Fibroblast of lung (primary cell): Measurements from ENCODE around the gene CAVIN1. TPM values are rescaled to one million over a fixed set of nuclear protein-coding genes. Genes with fewer than 3 reads are reported as not detected.
"Not testable (repeated sequence)": the region's sequence is repeated elsewhere in the genome, so short reads cannot be mapped to it uniquely, and the experiment has no call there.

Experiments
- DNase-seq, 2 donors: peaks; one replicate each; pipeline versions ENCODE4 v3.0.0 to v3.0.0-alpha.2; 2010; ENCODE audit warnings: low read depth in 2 of 2
- H2AFZ ChIP-seq: 2 replicates; pipeline ENCODE4 v1.5.1; 2012; ENCODE audit warnings: low read length, control low read depth, inconsistent platforms
- H3K27ac ChIP-seq: 2 replicates; pipeline ENCODE4 v1.5.1; 2011; ENCODE audit warnings: low read length, control low read depth; ENCODE audit not compliant: insufficient read depth
- H3K27me3 ChIP-seq: 2 replicates; pipeline ENCODE4 v1.5.1; 2011; ENCODE audit warnings: mild to moderate bottlenecking, low read length; ENCODE audit not compliant: control insufficient read depth, insufficient read depth
- H3K36me3 ChIP-seq: 2 replicates; pipeline ENCODE4 v1.5.1; 2011; ENCODE audit warnings: low read length; ENCODE audit not compliant: control insufficient read depth, insufficient read depth
- H3K4me1 ChIP-seq: 2 replicates; pipeline ENCODE4 v1.5.1; 2011; ENCODE audit warnings: low read length; ENCODE audit not compliant: control insufficient read depth, insufficient read depth; ENCODE audit errors: extremely low read depth
- H3K4me2 ChIP-seq: 2 replicates; pipeline ENCODE4 v1.5.1; 2011; ENCODE audit warnings: low read length, control low read depth; ENCODE audit not compliant: insufficient read depth; ENCODE audit errors: extremely low read depth
- H3K4me3 ChIP-seq, 4 experiments: fragments of 200-600 bp in 1 of 4; sonication (generic) in 1 of 4; replicated peaks in 1 of 4; 2 replicates each; pipeline ENCODE4 v1.5.1; 2011 to 2016; ENCODE audit warnings: low read length in 4 of 4, low read depth in 3 of 4, mild to moderate bottlenecking in 3 of 4, control low read depth in 2 of 4, inconsistent platforms in 1 of 4, mixed read lengths in 1 of 4; ENCODE audit not compliant: insufficient read depth in 1 of 4; ENCODE audit errors: control extremely low read depth in 1 of 4
- H3K79me2 ChIP-seq: 2 replicates; pipeline ENCODE4 v1.5.1; 2012; ENCODE audit warnings: mild to moderate bottlenecking, low read length, inconsistent platforms; ENCODE audit not compliant: control insufficient read depth, insufficient read depth
- H3K9ac ChIP-seq: 2 replicates; pipeline ENCODE4 v1.5.1; 2011; ENCODE audit warnings: mild to moderate bottlenecking, low read length, control low read depth; ENCODE audit not compliant: insufficient read depth
- H3K9me3 ChIP-seq: 2 replicates; pipeline ENCODE4 v1.5.1; 2012; ENCODE audit warnings: low read depth, low read length; ENCODE audit not compliant: control insufficient read depth, insufficient read depth
- H4K20me1 ChIP-seq: 2 replicates; pipeline ENCODE4 v1.5.1; 2011; ENCODE audit warnings: low read length; ENCODE audit not compliant: control insufficient read depth, insufficient read depth; ENCODE audit errors: extremely low read depth
- EZH2 ChIP-seq: IDR thresholded peaks from 2 replicates; pipeline ENCODE4 v1.5.1; 2012; ENCODE audit warnings: low read length, control low read depth, mild to moderate bottlenecking; ENCODE audit errors: missing control alignments
- polyA plus RNA-seq, 2 donors: library from polyadenylated mRNA; depleted of rRNA in 1 of 2; stranded (reverse) in 1 of 2; unstranded in 1 of 2; fragments of >200 nt; gene quantifications; 2 replicates each; pipeline ENCODE4 v1.2.1, GENCODE V29; 2011 to 2012; ENCODE audit warnings: missing spikeins in 1 of 2
- total RNA-seq: library from RNA; depleted of rRNA; stranded (reverse); fragments of >200 nt; gene quantifications from 2 replicates; pipeline ENCODE4 v1.2.1, GENCODE V29; 2014
- TF ChIP-seq, protein P1 (sequence below), 2 donors: IDR thresholded peaks in 1 of 2; conservative IDR thresholded peaks in 1 of 2; 1 replicate in 1 of 2; 2 replicates in 1 of 2; pipeline ENCODE4 v1.5.1; 2011 to 2012; ENCODE audit warnings: low read length in 2 of 2, control low read depth in 1 of 2, inconsistent platforms in 1 of 2, low read depth in 1 of 2, mild to moderate bottlenecking in 1 of 2

The CAVIN1 gene
- total and polyA plus RNA-seq, 2 donors (not counting 1 experiment from before 2014, with no cell fraction given): 372 to 490 TPM

GRCh38 chr17:42404326-42405055 is 18.6 kb downstream of the CAVIN1 start:
- no peak overlapping the region for H3K4me2 ChIP-seq
- no peak overlapping the region for H3K4me3 ChIP-seq
- no peak overlapping the region for H2AFZ ChIP-seq
- peaks cover 2% of the 10 kb centered on the region for H4K20me1 ChIP-seq
- H3K27me3 ChIP-seq: no peaks in the 10 kb centered on the region
- H3K9ac ChIP-seq: no peak overlapping the region
- H3K79me2 ChIP-seq: peaks cover 75% of the 10 kb centered on the region
- peaks cover 44% of the 10 kb centered on the region for H3K4me1 ChIP-seq
- no peak for TF ChIP-seq EZH2
- TF ChIP-seq, protein P1, sequence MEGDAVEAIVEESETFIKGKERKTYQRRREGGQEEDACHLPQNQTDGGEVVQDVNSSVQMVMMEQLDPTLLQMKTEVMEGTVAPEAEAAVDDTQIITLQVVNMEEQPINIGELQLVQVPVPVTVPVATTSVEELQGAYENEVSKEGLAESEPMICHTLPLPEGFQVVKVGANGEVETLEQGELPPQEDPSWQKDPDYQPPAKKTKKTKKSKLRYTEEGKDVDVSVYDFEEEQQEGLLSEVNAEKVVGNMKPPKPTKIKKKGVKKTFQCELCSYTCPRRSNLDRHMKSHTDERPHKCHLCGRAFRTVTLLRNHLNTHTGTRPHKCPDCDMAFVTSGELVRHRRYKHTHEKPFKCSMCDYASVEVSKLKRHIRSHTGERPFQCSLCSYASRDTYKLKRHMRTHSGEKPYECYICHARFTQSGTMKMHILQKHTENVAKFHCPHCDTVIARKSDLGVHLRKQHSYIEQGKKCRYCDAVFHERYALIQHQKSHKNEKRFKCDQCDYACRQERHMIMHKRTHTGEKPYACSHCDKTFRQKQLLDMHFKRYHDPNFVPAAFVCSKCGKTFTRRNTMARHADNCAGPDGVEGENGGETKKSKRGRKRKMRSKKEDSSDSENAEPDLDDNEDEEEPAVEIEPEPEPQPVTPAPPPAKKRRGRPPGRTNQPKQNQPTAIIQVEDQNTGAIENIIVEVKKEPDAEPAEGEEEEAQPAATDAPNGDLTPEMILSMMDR (conservative IDR thresholded peaks at IDR 0.05 in 1 of 2, IDR thresholded peaks at IDR 0.05 in 1 of 2; ENCODE audit: low read depth in 1 of 2, low read length in 2 of 2): no peak
- H3K9me3 ChIP-seq: no peaks in the 10 kb centered on the region
- no peak overlapping the region for H3K27ac ChIP-seq
- peaks cover 25% of the 10 kb centered on the region for H3K36me3 ChIP-seq
- no peak for DNase-seq

DNA sequence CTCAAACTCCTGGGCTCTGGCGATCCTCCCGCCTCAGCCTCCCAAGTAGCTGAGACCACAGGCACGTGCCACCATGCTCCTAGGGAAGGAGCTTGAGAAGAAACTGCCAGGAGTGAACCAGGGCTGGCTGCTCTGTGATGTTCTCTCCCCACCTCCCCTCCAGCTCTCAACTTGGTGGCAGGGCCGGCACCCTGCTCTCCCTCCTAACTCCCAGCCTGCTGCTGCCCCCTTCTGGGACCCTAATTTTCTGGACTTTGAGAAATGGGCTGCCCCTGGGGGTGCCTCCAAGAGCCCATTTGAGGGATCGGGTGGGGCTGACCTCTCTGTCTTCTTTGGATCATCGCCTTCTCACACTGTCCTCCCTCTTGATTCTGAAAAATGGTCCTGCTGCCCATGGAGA is 19.9 kb downstream of the CAVIN1 start:
- H3K9ac ChIP-seq: no peak overlapping the region

DNA sequence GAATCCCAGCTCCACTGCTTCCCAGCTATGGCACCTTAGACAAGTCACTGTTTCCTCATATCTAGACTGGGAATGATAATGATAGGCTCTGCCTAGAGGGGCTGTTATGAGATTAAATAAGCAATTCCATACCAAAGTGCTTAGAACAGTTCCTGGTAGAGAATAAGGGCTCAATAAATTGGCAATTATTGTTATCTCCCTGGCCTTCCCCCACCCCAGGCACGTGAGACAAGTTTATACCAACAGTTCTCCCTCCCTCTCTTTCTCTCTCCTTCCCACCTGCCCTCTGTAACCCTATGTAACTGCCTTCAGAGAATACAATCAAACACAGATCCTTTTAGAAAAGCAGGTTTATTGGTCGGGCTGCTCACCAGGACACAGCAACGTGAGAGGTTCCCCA is 20.9 kb downstream of the CAVIN1 start:
- Histone ChIP-seq H3K4me2 (peak overlapping the region; percentile 48), H3K79me2 (peaks cover 53% of the 10 kb centered on the region), H3K27me3 (no peaks in the 10 kb centered on the region), H3K9me3 (no peaks in the 10 kb centered on the region), H3K4me3 (no peak overlapping the region), H2AFZ (no peak overlapping the region), H4K20me1 (no peaks in the 10 kb centered on the region), H3K4me1 (peaks cover 26% of the 10 kb centered on the region), H3K9ac (no peak overlapping the region), H3K36me3 (peaks cover 25% of the 10 kb centered on the region), H3K27ac (peak overlapping the region; percentile 70)
- DNase-seq: no peak
- TF ChIP-seq, protein P1 (conservative IDR thresholded peaks at IDR 0.05 in 1 of 2, IDR thresholded peaks at IDR 0.05 in 1 of 2; ENCODE audit: low read depth in 1 of 2, low read length in 2 of 2): no peak
- TF ChIP-seq EZH2: no peak

More for the DNA sequence above, 19.9 kb downstream of the CAVIN1 start:
- Histone ChIP-seq H4K20me1 (peaks cover 2% of the 10 kb centered on the region), H3K36me3 (peaks cover 25% of the 10 kb centered on the region), H3K79me2 (peaks cover 63% of the 10 kb centered on the region), H3K27me3 (no peaks in the 10 kb centered on the region), H3K27ac (no peak overlapping the region), H3K4me3 (no peak overlapping the region), H3K9me3 (no peaks in the 10 kb centered on the region), H2AFZ (no peak overlapping the region), H3K4me1 (peaks cover 35% of the 10 kb centered on the region), H3K4me2 (no peak overlapping the region)
- no peak for TF ChIP-seq EZH2
- TF ChIP-seq, protein P1 (conservative IDR thresholded peaks at IDR 0.05 in 1 of 2, IDR thresholded peaks at IDR 0.05 in 1 of 2; ENCODE audit: low read depth in 1 of 2, low read length in 2 of 2): peak; percentile 14 to 21
- no peak for DNase-seq

GRCh38 chr17:42400844-42401375 is 22.1 kb downstream of the CAVIN1 start:
- not testable (repeated sequence) for H4K20me1 ChIP-seq, H3K4me2 ChIP-seq, H3K9ac ChIP-seq, H3K27me3 ChIP-seq, H2AFZ ChIP-seq, H3K27ac ChIP-seq, H3K4me3 ChIP-seq, H3K9me3 ChIP-seq, DNase-seq
- Histone ChIP-seq H3K79me2 (peaks cover 41% of the 10 kb centered on the region), H3K4me1 (peaks cover 22% of the 10 kb centered on the region), H3K36me3 (peaks cover 25% of the 10 kb centered on the region)
